Measurements from ENCODE around the gene IVD.

- TF ChIP-seq POLR2AphosphoS5 (IDR thresholded peaks at IDR 0.05): no peak
- TF ChIP-seq EP300 (conservative IDR thresholded peaks at IDR 0.05; ENCODE audit: poor library complexity, severe bottlenecking): no peak
These were observed 46.9 kb upstream of the IVD start for GRCh38 chr15:40358471-40359353.

Measured in neural cell (in vitro differentiated cells).